NCI-H446 treated with DMSO at 0.1 percent for 48 hours (cell line): ENCODE results near the gene BRCA1.
"Not testable (repeated sequence)": the region's sequence is repeated elsewhere in the genome, so short reads cannot be mapped to it uniquely, and the experiment has no call there.

Experiments used
- DNase-seq: peaks from one replicate; lab custom pipeline; 2025; lab: John Stamatoyannopoulos, UW

The BRCA1 gene

DNA sequence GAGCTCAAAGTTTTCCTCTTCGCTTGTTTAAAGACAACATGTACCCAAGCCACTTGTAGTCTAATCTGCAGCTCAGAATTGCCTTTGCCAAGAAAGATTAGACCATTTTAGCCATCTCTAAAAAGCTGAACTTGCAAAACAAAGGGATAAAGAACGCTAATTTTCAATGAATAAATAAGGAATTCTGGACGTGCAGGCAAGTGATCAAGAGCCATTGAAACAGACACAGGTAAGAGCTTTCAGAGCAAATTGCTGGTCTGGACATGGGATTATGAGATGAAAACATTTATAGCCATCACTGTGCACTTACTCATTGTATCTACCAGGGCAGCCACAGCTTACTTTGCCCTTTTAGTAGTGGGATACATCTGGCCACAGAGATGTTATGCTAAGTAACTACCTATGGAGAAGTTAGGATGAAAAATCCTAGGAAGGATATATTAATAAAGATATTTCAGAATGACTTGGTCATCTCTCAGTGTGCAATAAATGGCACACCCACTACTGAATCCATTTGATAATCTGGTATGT is 55.7 kb downstream of the BRCA1 start:
- no peak for DNase-seq

DNA sequence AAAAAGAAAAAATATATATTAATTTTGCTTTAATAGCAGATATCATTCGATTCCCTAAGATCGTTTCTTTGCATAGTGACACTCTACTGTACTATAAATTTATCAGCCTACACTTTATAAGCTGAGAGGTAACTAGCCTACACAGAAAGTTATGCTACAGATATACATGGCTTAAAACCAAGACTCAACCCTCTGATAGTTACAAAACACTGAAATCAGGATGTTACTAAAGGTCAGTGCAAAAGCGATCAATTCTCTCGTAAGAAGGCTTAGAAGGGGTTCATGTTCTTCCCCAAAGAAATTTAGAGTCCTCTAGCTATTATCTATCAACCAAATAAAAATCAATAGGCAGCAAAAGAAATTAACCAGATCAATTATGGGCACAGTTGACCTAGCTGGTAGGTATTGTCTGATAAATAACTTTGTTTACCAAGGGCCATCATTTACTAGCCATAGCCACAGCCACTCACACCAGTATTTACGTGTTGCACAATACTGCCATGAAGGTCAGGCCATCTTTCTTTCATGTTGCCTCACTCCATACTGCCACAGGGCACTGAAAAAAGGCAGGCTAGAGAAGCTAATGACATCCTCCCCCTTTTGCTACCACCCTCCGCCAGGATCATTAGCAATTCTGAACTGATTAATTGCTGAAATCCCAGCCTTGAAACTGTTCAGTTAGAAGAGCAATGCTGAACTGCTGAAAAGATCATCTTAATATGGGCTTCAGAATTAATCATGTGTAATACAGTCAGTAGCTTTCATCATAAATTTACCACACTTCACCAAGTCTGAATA is 56.4 kb downstream of the BRCA1 start:
- no peak for DNase-seq

DNA sequence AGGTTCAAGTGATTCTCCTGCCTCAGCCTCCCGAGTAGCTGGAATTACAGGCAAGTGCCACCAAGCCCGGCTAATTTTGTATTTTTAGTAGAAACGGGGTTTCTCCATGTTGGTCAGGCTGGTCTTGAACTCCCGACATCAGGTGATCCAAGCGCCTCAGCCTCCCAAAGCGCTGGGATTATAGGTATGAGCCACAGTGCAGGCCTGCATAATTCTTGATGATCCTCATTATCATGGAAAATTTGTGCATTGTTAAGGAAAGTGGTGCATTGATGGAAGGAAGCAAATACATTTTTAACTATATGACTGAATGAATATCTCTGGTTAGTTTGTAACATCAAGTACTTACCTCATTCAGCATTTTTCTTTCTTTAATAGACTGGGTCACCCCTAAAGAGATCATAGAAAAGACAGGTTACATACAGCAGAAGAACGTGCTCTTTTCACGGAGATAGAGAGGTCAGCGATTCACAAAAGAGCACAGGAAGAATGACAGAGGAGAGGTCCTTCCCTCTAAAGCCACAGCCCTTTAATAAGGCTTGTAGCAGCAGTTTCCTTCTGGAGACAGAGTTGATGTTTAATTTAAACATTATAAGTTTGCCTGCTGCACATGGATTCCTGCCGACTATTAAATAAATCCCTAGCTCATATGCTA is 62.1 kb downstream of the BRCA1 start:
- no peak for DNase-seq

DNA sequence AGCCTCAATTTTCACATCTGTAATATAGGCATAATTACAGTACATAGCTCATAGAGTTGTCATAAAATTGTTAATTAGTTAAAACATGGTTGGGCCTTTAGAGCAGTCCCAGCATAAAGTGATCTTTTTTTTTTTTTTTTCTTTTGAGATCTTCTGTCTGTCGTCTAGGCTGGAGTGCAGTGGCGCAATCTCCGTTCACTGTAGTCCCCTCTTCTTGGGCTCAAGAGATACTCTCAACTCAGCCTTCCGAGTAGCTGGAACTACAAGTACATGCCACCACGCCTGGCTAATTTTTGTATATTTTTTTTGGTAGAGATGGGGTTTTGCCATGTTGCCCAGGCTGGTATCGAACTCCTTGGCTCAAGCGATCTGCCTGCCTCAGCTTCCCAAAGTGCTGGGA is 69.1 kb downstream of the BRCA1 start:
- DNase-seq, result no peak

DNA sequence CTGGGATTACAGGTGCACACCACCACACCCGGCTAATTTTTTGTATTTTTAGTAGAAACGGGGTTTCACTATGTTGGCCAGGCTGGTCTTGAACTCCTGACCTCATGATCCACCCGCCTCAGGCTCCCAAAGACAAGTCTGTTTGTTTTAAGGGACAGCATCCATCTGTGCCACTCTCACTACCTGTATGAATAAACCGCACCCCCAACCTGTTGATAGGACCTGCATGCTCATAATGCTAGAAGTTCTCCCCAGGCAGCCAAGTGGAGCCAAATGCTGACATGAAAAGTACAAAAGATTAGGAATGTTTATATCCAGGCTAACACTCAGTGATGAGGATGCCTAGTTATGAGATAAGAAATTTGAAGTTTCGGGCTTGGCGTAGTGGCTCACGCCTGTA is 72.2 kb downstream of the BRCA1 start:
- not testable (repeated sequence) for DNase-seq

DNA sequence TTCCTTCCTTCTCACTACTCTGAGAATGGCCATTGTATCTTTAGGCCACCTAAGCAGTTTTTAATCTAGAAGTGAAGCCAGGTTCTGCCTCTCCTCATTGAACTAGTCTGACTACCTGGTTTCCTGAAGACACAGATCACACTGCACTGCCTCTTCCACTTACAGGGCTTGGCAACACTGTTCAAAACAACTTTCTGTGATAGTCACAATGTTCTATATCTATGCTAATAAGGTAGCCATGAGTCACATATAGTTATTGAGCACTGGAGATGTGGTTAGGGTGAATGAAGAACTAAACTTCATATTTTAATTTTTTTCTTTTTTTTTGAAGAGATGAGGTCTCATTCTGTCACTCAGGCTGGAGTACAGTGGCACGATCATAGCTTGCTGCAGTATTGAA is 73.2 kb downstream of the BRCA1 start:
- DNase-seq, result no peak

DNA sequence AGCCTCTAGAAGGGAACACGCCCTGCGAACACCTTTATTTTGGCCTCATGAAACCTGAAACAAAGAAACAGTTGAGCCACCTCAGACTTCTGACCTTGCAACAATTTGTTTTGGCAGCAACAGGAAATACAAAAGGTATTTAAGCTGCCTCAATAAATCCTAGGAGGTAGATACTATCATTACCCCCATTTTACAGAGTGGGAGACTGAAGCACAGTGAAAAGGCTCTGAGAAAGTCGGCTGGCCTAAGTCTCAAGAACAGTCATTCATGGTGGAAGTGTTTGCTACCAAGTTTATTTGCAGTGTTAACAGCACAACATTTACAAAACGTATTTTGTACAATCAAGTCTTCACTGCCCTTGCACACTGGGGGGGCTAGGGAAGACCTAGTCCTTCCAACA is 81.1 kb downstream of the BRCA1 start:
- DNase-seq, result no peak

DNA sequence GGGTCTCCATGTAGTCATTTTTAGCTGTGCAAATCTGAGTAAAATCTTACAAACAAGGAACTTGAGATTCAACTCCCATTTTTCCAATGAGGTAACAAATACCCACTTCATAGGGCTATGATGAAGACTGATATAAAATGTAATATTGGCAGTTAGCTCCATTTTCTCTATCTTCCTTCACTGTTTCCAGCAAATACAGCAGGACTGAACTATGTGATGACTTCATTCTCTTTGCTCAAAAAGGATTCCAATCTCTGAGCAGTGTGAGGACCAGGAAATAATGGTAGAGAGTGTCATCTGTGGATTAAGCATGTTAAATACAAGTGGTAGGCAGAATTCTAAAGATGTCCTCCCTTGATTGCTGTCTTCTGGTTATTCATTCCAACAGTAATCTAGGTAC is 81.9 kb downstream of the BRCA1 start:
- no peak for DNase-seq

DNA sequence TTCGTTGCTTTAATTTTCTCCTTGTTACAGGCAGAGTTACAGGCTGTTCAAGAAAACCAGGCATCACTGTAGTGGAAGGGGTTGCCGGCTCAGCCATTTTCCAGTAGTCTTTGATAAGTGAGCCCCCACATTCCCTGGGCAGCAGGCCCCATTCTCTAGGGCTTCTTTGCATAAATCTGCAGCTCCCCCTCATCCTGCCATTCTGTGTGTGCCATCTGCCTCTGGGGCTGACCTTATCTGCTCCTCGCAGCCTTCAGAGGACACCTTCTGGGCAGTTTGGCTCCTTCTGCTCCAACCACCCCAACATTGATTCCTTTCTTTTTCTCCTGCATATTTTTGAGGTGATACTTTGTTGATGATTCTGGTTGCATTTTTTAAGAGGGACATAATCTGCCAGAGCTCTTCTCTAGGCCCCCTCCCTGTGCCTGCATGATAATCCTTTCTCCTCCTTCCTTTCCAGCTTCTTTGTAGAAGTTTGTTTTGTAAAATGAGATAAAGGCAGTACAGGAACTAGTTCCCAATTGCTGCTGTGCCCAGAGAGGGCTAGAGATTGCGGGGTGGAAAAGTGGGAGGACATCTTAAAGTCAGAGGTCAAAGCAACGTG is 83.0 kb downstream of the BRCA1 start:
- DNase-seq, result no peak

DNA sequence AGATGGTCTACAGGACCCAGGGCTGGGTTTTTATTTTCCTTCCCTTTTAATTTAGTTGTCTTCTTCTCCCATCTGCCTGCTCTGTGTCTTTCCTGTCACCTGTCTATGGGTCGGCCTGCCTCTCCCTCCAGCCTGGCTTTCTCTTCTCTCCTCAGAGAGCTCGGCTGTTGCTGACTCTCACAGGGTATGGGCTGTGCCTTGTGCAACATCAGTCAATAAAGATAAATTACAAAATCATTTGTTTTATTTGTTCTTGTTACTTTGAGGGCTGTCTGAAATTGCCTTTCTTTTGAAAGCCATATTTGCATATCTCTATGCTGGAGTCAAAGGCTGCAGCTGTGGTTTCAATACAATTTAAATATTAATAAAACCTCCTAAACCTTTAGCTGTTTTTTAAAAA is 84.5 kb downstream of the BRCA1 start:
- DNase-seq, result no peak

DNA sequence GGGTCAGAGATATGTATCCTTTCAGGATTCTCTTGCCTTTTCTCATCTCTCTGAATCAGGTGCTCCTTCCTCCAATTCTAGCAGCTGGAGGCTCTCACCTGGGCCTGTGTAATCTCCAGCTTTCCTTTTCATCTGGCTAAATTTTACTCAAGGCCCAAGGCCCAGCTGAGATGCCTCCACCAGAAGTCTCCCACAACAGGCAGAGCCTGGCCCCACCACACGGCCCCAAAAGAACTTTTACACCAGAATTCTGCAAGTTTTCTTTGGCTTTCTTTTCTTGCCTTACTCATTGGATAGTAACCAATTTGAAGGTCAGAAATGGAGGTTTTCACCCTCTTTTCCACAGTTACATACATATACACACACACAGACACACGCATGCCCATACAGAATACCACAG is 85.5 kb downstream of the BRCA1 start:
- no peak for DNase-seq

DNA sequence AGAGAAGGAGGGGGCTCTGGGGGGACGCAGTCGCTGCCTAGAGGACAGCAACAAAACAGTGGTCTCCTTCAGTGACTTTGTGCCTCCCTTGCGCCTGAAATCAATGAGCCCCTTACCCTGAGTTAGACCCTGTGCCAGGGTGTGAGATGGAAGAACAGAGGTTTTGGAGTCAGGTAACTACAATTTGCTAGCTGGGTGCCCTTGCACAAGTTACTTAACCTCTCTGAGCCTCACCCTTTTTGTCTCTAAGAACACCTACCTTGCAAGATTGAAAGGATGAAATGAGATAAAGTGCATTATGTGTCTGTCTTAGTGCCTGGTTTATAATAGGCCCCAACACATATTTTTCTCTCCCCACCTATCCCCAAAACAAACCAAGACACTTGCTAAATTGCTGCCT is 90.3 kb downstream of the BRCA1 start:
- no peak for DNase-seq

DNA sequence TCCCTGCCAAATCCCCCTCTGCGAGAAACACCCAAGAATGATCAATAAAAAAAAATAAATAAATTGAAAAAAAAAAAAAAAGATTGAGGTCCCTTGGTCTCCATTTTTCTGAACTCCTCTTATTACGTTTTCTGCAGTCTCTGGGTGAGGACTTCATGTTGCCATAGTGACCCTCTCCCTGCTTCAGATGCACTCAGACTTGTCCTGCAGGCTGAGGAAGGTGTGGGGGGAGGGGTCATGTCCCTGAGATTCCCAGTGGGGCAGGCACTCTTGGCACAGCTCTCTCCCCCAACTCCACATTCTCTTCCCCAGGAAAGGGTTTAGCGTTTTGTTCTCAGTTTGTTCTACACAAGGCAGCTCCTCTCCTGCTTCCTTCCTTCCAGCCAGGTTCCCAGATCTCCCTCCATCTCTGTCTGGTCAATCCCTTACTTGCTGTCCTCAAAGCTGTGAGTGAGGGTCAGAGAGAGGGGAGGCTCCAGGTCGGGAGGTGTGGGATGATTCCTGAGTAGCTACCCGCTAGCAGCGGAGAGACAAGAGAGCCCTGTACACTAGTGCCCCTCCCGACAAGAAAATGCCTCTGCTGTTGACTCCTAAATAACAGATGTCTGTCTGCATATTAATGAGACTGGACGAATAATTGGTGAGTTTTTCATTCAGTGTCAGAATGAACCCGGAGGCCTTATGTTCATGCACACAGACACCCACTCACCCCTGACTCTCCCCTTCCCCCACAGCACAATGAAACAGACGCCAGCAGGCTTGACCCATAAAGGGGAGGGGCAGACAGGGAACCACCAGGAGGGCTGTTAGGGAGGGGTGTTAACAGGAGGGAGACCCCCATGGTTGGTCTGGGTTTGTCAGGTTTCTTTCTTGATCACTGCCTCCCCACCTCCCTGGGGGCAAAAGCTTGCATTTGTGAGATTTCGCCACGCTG is 90.9 kb downstream of the BRCA1 start:
- no peak for DNase-seq

DNA sequence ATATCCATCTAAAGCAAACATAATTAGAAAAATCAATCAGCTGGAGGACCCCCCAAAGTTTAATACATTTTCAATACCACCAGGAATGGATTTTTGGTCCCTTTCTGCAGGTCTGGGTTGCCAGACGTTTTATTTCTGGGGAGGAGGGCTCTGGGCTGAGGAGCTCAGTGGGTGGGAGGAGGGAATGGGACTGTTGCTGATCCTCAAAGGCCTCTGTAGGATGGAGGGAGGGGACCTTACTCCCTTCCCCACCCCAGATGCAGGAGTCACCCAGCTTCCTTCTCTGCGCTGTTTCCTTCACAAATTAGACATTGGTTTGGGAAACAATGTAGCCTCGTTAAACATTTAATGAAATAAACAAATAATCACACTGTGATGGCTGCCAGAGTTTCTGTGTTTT is 93.5 kb downstream of the BRCA1 start:
- DNase-seq, result no peak

DNA sequence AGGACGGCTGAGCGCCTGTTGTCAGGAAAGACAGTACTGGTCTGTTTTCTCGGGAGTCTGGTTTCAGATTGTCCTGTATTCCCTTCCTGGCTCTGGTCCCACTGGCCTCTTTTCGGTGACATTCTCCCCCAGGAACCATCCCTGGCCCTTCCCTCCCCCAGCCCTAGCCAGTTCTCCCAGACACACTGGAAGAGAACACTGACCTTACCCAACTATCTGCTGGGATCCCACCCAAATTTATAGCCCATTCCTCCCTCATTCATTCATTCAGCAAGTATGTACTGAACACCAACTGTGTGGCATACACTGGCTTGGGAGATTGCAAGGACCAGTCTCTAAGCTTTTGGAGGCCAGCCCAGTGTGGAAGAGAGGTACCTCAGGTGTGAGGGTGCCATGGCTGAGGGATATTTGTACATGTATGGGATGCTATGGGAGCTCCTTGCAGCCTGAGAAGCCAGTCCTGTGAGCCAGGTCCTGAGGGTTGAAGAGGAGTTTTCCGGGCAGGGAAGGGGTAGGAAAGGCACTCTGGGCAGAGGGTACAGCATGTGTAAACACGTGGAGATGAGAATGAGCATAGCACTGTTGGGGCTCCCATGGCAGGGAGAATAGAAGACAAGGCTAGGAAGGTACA is 94.9 kb downstream of the BRCA1 start:
- DNase-seq, result no peak

DNA sequence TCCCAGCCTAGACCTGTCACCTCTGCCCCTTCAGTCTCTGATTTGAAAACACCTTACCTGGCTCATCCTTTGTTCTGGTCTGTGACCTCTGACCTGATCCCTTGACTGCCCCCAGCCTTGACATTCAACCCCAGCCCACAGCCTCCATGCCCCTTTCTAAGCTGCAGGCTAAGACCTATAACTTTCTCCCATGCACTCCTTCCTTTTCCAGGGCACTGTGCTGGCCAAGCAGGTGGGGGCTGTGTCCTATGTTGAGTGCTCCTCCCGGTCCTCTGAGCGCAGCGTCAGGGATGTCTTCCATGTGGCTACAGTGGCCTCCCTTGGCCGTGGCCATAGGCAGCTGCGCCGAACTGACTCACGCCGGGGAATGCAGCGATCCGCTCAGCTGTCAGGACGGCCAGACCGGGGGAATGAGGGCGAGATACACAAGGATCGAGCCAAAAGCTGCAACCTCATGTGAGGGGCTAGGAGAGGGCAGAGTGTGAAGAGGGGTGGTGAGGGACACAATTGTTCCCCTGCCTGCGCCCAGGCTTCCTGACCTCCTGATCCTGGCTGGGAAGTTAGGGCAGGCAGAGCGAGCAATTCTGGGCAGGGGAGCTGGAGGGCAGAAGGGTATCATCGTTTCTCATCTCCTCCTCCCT is 96.8 kb downstream of the BRCA1 start:
- no peak for DNase-seq

DNA sequence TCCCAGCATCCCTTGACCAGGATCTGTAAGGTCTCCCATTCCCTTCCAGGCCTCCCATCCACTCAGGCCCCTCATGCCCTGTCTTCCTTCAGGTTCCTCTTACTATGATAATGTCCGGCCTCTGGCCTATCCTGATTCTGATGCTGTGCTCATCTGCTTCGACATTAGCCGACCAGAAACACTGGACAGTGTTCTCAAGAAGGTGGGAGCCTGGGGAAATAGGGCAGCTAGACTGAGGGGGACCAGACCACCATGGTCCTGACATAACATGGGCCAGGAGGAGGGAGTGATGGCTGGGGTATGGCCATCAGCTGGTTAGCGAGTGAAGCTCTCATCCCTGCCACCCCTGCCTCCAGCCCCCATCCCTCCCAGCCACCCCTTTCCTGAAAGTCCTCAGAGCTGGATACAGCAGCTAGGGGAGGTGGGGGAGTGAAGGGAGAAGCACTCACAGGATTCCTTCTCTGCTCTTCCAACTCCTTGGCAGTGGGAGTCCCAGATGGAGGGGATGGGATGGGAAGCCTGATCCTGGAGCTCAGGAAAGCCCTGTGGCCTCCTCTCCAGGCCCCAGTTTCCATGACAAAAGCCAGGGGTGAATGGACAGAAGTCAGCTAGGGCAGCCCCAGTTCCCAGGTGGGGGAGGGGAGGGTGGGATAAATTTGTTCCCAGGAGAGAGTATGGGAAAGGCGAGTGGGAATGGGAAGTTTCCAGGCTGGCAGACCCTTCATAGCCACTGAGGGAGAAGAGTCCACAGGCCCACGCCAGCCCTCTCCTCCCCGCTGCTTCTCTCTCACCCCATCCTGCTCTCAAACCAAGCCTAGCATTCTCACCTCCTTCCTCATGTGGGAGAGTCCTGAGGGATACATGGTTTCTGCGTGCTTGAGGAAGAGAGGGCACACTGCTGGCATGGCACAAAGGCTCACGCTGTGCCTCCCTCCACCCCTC is 97.8 kb downstream of the BRCA1 start:
- no peak for DNase-seq

DNA sequence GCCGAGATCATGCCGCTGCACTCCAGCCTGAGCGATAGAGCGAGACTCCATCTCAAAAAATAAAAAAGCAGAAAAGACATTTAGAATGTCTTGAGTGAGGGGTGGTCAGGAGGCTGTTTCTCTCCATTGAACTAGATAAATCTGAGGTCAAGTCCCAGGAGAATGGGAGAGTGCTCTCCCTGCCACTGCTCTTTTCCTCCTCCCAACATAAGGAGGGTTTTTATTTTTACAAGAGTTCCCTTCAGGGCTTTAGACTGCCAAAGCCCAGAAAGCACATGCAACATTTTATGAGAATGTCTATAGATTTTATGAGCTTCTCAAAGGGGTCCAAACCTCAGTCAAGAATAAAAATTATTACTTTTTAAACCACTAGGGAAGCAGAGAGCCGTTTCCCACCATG is 98.6 kb downstream of the BRCA1 start:
- no peak for DNase-seq

DNA sequence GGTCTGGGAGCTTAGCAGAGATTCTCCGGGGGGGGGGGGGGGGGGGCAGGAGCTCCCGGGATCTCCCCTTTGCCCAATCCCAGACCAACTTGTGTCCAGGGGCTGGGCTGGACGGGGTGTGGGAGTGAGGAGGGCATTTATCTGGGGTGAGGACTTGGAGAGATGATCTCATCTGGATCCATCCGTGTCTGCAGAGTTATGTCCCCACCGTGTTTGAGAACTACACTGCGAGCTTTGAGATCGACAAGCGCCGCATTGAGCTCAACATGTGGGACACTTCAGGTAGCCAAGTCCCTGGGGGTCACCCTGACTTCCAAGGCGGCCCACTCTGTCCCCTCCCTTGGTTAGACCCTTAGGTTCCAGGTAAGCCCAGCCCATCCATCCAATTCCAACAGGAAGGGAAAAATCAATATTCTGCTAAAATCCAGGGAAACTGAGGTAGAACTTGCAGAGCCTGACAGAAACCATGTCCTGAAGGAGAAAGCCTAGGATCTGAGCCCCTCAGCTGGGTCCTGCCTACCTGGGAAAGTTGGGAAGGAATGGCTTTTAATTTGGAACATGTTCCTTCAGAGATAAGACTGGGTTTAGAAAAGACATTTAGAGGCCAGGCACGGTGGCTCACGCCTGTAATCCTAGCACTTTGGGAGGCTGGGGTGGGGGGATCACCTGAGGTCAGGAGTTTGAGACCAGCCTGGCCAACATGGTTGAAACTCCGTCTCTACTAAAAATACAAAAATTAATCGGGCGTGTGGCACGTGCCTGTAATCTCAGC is 99.2 kb downstream of the BRCA1 start:
- DNase-seq, result no peak
